Activated CD8-positive, alpha-beta T cell treated with anti-CD3 and anti-CD28 coated beads, Interleukin-2, amount 10 ng/mL, durations not matched to agents 7 days and 5 days (primary cell): Measurements from ENCODE around the gene EFCAB12. TPM values are rescaled to one million over a fixed set of nuclear protein-coding genes. Genes with fewer than 3 reads are reported as not detected.
A peak's percentile ranks its signal among the peaks of the same experiment; 100 is the strongest.

Experiments used
- ATAC-seq: fragments of 150-1000 bp; cut with Tn5 transposase; one replicate; pipeline ENCODE4 v1.10.0; 2021; ENCODE audit warnings: moderate library complexity
- CTCF ChIA-PET: fragments of 350-600 bp; sonication (Branson Sonifier 250); formaldehyde crosslinking; loops from one replicate; lab custom pipeline; 2021; ENCODE audit warnings: antibody characterized with exemption; lab: Charles Lee
- POLR2A ChIA-PET: fragments of 350-600 bp; sonication (Branson Sonifier 250); formaldehyde crosslinking; loops from one replicate; lab custom pipeline; 2021; ENCODE audit warnings: antibody characterized with exemption; lab: Charles Lee
- DNase-seq: peaks from one replicate; pipeline ENCODE4 v3.0.0-alpha.2; 2020
- H3K27ac Mint-ChIP-seq: one replicate; pipeline ENCODE4 v1.8.0; 2021; ENCODE audit warnings: mild to moderate bottlenecking, mixed read lengths
- H3K27me3 Mint-ChIP-seq: one replicate; pipeline ENCODE4 v1.8.0; 2021; ENCODE audit warnings: low read depth, mixed read lengths
- H3K36me3 Mint-ChIP-seq: one replicate; pipeline ENCODE4 v1.8.0; 2021; ENCODE audit warnings: low read depth, mixed read lengths
- H3K4me1 Mint-ChIP-seq: one replicate; pipeline ENCODE4 v1.8.0; 2021; ENCODE audit warnings: low read depth, mixed read lengths
- H3K4me3 Mint-ChIP-seq: one replicate; pipeline ENCODE4 v1.8.0; 2021; ENCODE audit warnings: mild to moderate bottlenecking, mixed read lengths
- H3K9me3 Mint-ChIP-seq: one replicate; pipeline ENCODE4 v1.8.0; 2022; ENCODE audit warnings: mixed read lengths; ENCODE audit not compliant: insufficient read depth
- total RNA-seq, 2 experiments: library from RNA; stranded (reverse); gene quantifications; one replicate each; pipeline ENCODE4 v1.2.3, GENCODE V29; 2021

The EFCAB12 gene
- under 1 TPM; 0.42 to 0.45 TPM for total RNA-seq

GRCh38 chr3:129428376-129429079 lies at the start of gene EFCAB12:
EFCAB12 (minus strand) TSS chr3:129428636; CDS start chr3:129428488, 148 bp downstream.
- ATAC-seq (peak; percentile 89), DNase-seq (peak; percentile 86)
- Mint-ChIP-seq H3K36me3 (peaks cover 47% of the 10 kb centered on the region), H3K27me3 (peaks cover 9% of the 10 kb centered on the region), H3K27ac (no peak within 1 kb of the TSS), H3K9me3 (no peaks in the 10 kb centered on the region), H3K4me1 (peaks cover 64% of the 10 kb centered on the region), H3K4me3 (peak within 1 kb of the TSS; percentile 35)
- ChIA-PET POLR2A (interaction anchor here (0.7 to 5.4 kb wide), 3 partner anchors 11 to 115 kb away, joined by 3 to 51 read pairs (median 6); partner anchors contain the start of genes IFT122 and MBD4), CTCF (interaction anchor here (0.7 to 3.1 kb wide), 7 partner anchors 11 to 30 kb away, joined by 3 to 8 read pairs (median 4); partner anchors contain the start of genes IFT122 and MBD4)

GRCh38 chr3:129476586-129476985 lies 48.1 kb upstream of the EFCAB12 start:
- ChIA-PET CTCF (interaction anchor here (1.8 kb wide), 1 partner anchor 14 kb away, joined by 4 read pairs; no protein-coding TSS in a partner anchor), POLR2A (no interaction called here)
- no peak for DNase-seq
- Mint-ChIP-seq H3K36me3 (peaks cover 8% of the 10 kb centered on the region), H3K4me3 (no peak overlapping the region), H3K27ac (no peak overlapping the region), H3K27me3 (no peaks in the 10 kb centered on the region), H3K9me3 (no peaks in the 10 kb centered on the region), H3K4me1 (peaks cover 1% of the 10 kb centered on the region)
- no peak for ATAC-seq

GRCh38 chr3:129475863-129476262 lies 47.4 kb upstream of the EFCAB12 start:
- Mint-ChIP-seq H3K9me3 (no peaks in the 10 kb centered on the region), H3K36me3 (peaks cover 9% of the 10 kb centered on the region), H3K4me3 (no peak overlapping the region), H3K27me3 (no peaks in the 10 kb centered on the region), H3K4me1 (no peaks in the 10 kb centered on the region), H3K27ac (no peak overlapping the region)
- CTCF ChIA-PET = interaction anchor here (1.6 to 1.8 kb wide), 2 partner anchors 14 to 93 kb away, joined by 4 to 5 read pairs; no protein-coding TSS in a partner anchor
- ATAC-seq (no peak), DNase-seq (no peak)
- POLR2A ChIA-PET = no interaction called here

GRCh38 chr3:129474984-129475804 lies 46.8 kb upstream of the EFCAB12 start:
- DNase-seq (no peak), ATAC-seq (no peak)
- Mint-ChIP-seq H3K4me1 (no peaks in the 10 kb centered on the region), H3K4me3 (no peak overlapping the region), H3K27ac (no peak overlapping the region), H3K36me3 (peaks cover 9% of the 10 kb centered on the region), H3K27me3 (no peaks in the 10 kb centered on the region), H3K9me3 (no peaks in the 10 kb centered on the region)
- ChIA-PET CTCF (interaction anchor here (1.0 to 1.8 kb wide), 3 partner anchors 15 to 92 kb away, joined by 4 to 5 read pairs (median 5); no protein-coding TSS in a partner anchor), POLR2A (no interaction called here)

GRCh38 chr3:129473769-129474152 lies 45.3 kb upstream of the EFCAB12 start:
- H3K27ac Mint-ChIP-seq = no peak overlapping the region
- no peaks in the 10 kb centered on the region for H3K9me3 Mint-ChIP-seq
- ChIA-PET CTCF (no interaction called here), POLR2A (no interaction called here)
- H3K27me3 Mint-ChIP-seq = no peaks in the 10 kb centered on the region
- no peak overlapping the region for H3K4me3 Mint-ChIP-seq
- DNase-seq (no peak), ATAC-seq (no peak)
- no peaks in the 10 kb centered on the region for H3K4me1 Mint-ChIP-seq
- peaks cover 8% of the 10 kb centered on the region for H3K36me3 Mint-ChIP-seq

- ATAC-seq = no peak
- H3K27ac Mint-ChIP-seq = no peak overlapping the region
- H3K9me3 Mint-ChIP-seq = no peaks in the 10 kb centered on the region
- H3K4me3 Mint-ChIP-seq = no peak overlapping the region
- CTCF ChIA-PET = no interaction called here
- H3K27me3 Mint-ChIP-seq = no peaks in the 10 kb centered on the region
- H3K4me1 Mint-ChIP-seq = no peaks in the 10 kb centered on the region
- peaks cover 8% of the 10 kb centered on the region for H3K36me3 Mint-ChIP-seq
- no peak for DNase-seq
- POLR2A ChIA-PET = interaction anchor here (0.6 kb wide), 1 partner anchor 10 kb away, joined by 3 read pairs; no protein-coding TSS in a partner anchor
Observed at GRCh38 chr3:129473067-129473768, 44.8 kb upstream of the EFCAB12 start.

- ChIA-PET POLR2A (no interaction called here), CTCF (interaction anchor here (0.8 kb wide), 1 partner anchor 71 kb away, joined by 3 read pairs; no protein-coding TSS in a partner anchor)
- ATAC-seq (no peak), DNase-seq (no peak)
- Mint-ChIP-seq H3K9me3 (no peaks in the 10 kb centered on the region), H3K4me1 (no peaks in the 10 kb centered on the region), H3K27ac (no peak overlapping the region), H3K27me3 (no peaks in the 10 kb centered on the region), H3K4me3 (no peak overlapping the region), H3K36me3 (peaks cover 5% of the 10 kb centered on the region)
Observed at GRCh38 chr3:129470861-129471260, 42.4 kb upstream of the EFCAB12 start.

- no peak overlapping the region for H3K27ac Mint-ChIP-seq
- ChIA-PET CTCF (interaction anchor here (0.6 kb wide), 1 partner anchor 12 kb away, joined by 3 read pairs; no protein-coding TSS in a partner anchor), POLR2A (interaction anchor here (0.9 kb wide), 1 partner anchor 29 kb away, joined by 3 read pairs; the partner anchor contains the start of genes IFT122 and MBD4)
- no peaks in the 10 kb centered on the region for H3K4me1 Mint-ChIP-seq
- H3K36me3 Mint-ChIP-seq = peaks cover 7% of the 10 kb centered on the region
- ATAC-seq (no peak), DNase-seq (no peak)
- no peaks in the 10 kb centered on the region for H3K9me3 Mint-ChIP-seq
- H3K4me3 Mint-ChIP-seq = no peak overlapping the region
- no peaks in the 10 kb centered on the region for H3K27me3 Mint-ChIP-seq
Observed at GRCh38 chr3:129469026-129469425, 40.6 kb upstream of the EFCAB12 start.

- ChIA-PET CTCF (no interaction called here), POLR2A (interaction anchor here (1.0 kb wide), 1 partner anchor 28 kb away, joined by 4 read pairs; the partner anchor contains the start of genes IFT122 and MBD4)
- H3K27ac Mint-ChIP-seq = no peak overlapping the region
- H3K9me3 Mint-ChIP-seq = no peaks in the 10 kb centered on the region
- H3K36me3 Mint-ChIP-seq = peaks cover 7% of the 10 kb centered on the region
- DNase-seq (no peak), ATAC-seq (no peak)
- H3K4me3 Mint-ChIP-seq = no peak overlapping the region
- no peaks in the 10 kb centered on the region for H3K27me3 Mint-ChIP-seq
- H3K4me1 Mint-ChIP-seq = no peaks in the 10 kb centered on the region
Observed at GRCh38 chr3:129467932-129468331, 39.5 kb upstream of the EFCAB12 start.

GRCh38 chr3:129463716-129464115 lies 35.3 kb upstream of the EFCAB12 start:
- ChIA-PET POLR2A (no interaction called here), CTCF (no interaction called here)
- Mint-ChIP-seq H3K4me1 (peaks cover 12% of the 10 kb centered on the region), H3K4me3 (no peak overlapping the region), H3K36me3 (peaks cover 11% of the 10 kb centered on the region), H3K27ac (no peak overlapping the region), H3K9me3 (no peaks in the 10 kb centered on the region), H3K27me3 (no peaks in the 10 kb centered on the region)
- DNase-seq (no peak), ATAC-seq (no peak)

GRCh38 chr3:129463094-129463493 lies 34.7 kb upstream of the EFCAB12 start:
- POLR2A ChIA-PET = no interaction called here
- DNase-seq = no peak
- no peak for ATAC-seq
- Mint-ChIP-seq H3K9me3 (no peaks in the 10 kb centered on the region), H3K27ac (no peak overlapping the region), H3K4me3 (no peak overlapping the region), H3K27me3 (no peaks in the 10 kb centered on the region), H3K4me1 (peaks cover 12% of the 10 kb centered on the region), H3K36me3 (peaks cover 11% of the 10 kb centered on the region)
- CTCF ChIA-PET = no interaction called here
